Measurements from ENCODE around the gene MON2. TPM values are rescaled to one million over a fixed set of nuclear protein-coding genes. Genes with fewer than 3 reads are reported as not detected.

MON2 gene
- polyA plus RNA-seq, 4 donors = 47.3 to 68.2 (median 51.8) TPM

- DNase-seq (ENCODE audit: low read depth in 4 of 4, low spot score in 3 of 4) = no peak
Measured at GRCh38 chr12:62642486-62642885, 175.9 kb downstream of the MON2 start.

GRCh38 chr12:62643486-62643885 is 176.9 kb downstream of the MON2 start:
- no peak for DNase-seq (ENCODE audit: low read depth in 4 of 4, low spot score in 3 of 4)

DNA sequence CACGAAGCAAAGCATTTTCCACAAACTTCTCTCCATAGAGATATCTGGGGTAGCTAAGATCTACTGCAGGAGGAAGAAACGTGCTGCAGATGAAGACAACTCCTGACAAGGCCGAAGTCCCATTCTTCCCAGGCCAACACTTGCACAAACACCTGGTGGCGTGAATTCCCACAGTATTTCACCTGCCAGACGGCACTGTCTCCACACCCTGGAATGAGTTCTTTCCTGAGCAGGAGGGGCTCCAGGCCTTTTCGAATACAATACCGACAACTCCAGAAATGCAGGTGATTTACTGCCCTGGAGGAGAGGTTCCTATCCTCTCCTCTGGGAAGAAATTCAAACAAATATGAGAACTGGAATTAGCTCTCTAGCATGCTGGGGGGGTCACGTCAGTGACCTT is 179.9 kb downstream of the MON2 start:
- no peak for DNase-seq (ENCODE audit: low read depth in 4 of 4, low spot score in 3 of 4)

- no peak for DNase-seq (ENCODE audit: low read depth in 4 of 4, low spot score in 3 of 4)
Measured at GRCh38 chr12:62647586-62647985, 181.0 kb downstream of the MON2 start.

DNA sequence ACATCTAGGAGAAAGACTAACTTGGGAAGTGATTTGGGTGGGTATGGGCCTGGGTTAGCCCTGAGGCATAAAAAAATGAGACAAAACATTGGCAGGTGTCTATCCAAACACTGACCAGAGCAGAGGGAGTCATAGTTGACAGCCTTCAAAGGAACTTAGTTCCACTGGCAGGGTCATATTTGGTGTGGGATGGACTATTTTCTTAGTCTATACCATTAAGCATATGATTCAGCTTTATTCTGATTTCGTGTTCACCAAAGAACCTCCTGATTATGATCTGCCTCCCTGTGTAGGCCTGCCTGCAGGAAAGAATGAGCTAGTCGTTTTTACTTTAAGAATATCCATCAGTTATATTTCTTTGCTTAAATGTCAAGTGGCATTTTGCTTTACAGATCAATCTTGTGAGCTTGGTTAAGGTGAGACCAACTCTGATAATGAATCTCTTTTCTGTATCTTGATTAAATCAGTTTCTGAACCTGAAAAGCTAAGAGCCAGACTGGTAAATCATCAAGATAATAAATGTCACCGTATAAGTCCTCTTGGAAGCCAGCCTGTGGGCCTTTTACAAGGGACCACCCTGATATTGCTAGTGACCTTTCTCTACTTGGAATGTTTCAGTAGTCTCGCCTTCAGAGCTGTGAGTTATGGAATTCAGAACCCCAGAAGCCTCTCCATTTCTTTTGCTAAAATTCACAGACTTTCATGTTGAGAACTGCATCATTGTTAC is 182.9 kb downstream of the MON2 start:
- DNase-seq (ENCODE audit: low read depth in 4 of 4, low spot score in 3 of 4) = no peak

Other genes with a start within 250 kb of the MON2 start
- gene USP15, start 206.4 kb upstream of the MON2 start, polyA plus RNA-seq (ENCODE audit: insufficient read length in 4 of 4) = 10 to 100 TPM; 46.8 to 51.5 (median 50.0) TPM

Measured in right renal pelvis (tissue), 4 donors.